Measurements from ENCODE around the gene IQSEC1. TPM values are rescaled to one million over a fixed set of nuclear protein-coding genes. Genes with fewer than 3 reads are reported as not detected.

Gene IQSEC1
- total and polyA plus RNA-seq, 9 of the 15 experiments (the other 6 are each of a cell fraction or from before 2014, with no cell fraction given) = 0.56 to 39.0 (median 6.8) TPM

- H3K36me3 ChIP-seq (ENCODE audit: control insufficient read depth, insufficient read depth, low read length) = no peaks in the 10 kb centered on the region
- H4K20me1 ChIP-seq (replicated peaks; ENCODE audit: control insufficient read depth, insufficient read depth, low read length) = peaks cover 25% of the 10 kb centered on the region
- POLR2A ChIA-PET = interaction anchor here (0.6 kb wide), 1 partner anchor 37 kb away, joined by 3 read pairs; no protein-coding TSS in a partner anchor
- BruUV-seq (replicated peaks) = no TSS peak
- in situ Hi-C loops (cut with MboI) = no loop called here
- no peak overlapping the region for H3K4me3 ChIP-seq
- no peak overlapping the region for H2AFZ ChIP-seq (ENCODE audit: low read depth, low read length)
- H3K4me2 ChIP-seq (ENCODE audit: insufficient read depth, low read length) = no peak overlapping the region
- DNase-seq (ENCODE audit: extremely low read depth in 1 of 4, low spot score in 3 of 4) (no peak), FAIRE-seq (no peak), ATAC-seq (peak; percentile 51; the same call in 2 of the 3 replicates)
- no peaks in the 10 kb centered on the region for H3K9me1 ChIP-seq (ENCODE audit: control insufficient read depth, insufficient read depth, low read length)
- peaks cover 0 to 2% of the 10 kb centered on the region in 2 experiments; a peak in 1 of 5 replicates for H3K4me1 ChIP-seq (replicated peaks in 1 of 2; ENCODE audit: control insufficient read depth in 2 of 2, insufficient read depth in 2 of 2, low read length in 2 of 2)
- under 1% methylated on average over 14 of the region's 14 CpGs for WGBS (ENCODE audit: insufficient coverage, low coverage, missing lambda C conversion rate)
- intact Hi-C loops (cut with micrococcal nuclease) = no loop called here
- no peak overlapping the region for H3K9ac ChIP-seq (ENCODE audit: insufficient read depth in 1 of 2, low read depth in 2 of 2, low read length in 2 of 2)
- CTCF ChIA-PET (ENCODE audit: low intra/inter-chr PET ratio) = no interaction called here
- H3K9me3 ChIP-seq (replicated peaks; ENCODE audit: control insufficient read depth, insufficient read depth, low read depth, low read length) = no peaks in the 10 kb centered on the region
- H3K27ac ChIP-seq (ENCODE audit: extremely low read depth, low read depth, low read length) = no peak overlapping the region
- H3K27me3 ChIP-seq (ENCODE audit: control insufficient read depth in 2 of 2, insufficient read depth in 2 of 2, low read length in 2 of 2) = peaks cover 63 to 73% of the 10 kb centered on the region in 2 experiments
- no peaks in the 10 kb centered on the region for H3K79me2 ChIP-seq (ENCODE audit: control insufficient read depth, insufficient read depth, low read length)
- TF ChIP-seq AFF1 (IDR thresholded peaks at IDR 0.05; ENCODE audit: low read depth in 1 of 2, partially characterized antibody in 2 of 2) (no peak), RAD21 (CRISPR knock-in tag; conservative IDR thresholded peaks at IDR 0.05 in 1 of 2, IDR thresholded peaks at IDR 0.05 in 1 of 2) (peak in 1 of 2 experiments; percentile 24; a peak in 1 of 4 replicates), DMBX1 (CRISPR knock-in tag; IDR thresholded peaks at IDR 0.05; ENCODE audit: borderline replicate concordance) (no peak), ZBTB26 (CRISPR knock-in tag; IDR thresholded peaks at IDR 0.05) (no peak), SUPT5H (IDR thresholded peaks at IDR 0.05) (no peak), CTCF (IDR thresholded peaks at IDR 0.05 in 2 of 3, conservative IDR thresholded peaks at IDR 0.05 in 1 of 3; ENCODE audit: insufficient read depth in 2 of 3, low read depth in 1 of 3, low read length in 3 of 3) (0 out of 6 replicates have a peak, but pooled peaks of 2 of the 3 experiments have one; percentile 14 to 20), MYC (IDR thresholded peaks at IDR 0.05; ENCODE audit: low read depth, low read length) (no peak), MYC (CRISPR knock-in tag; IDR thresholded peaks at IDR 0.05; ENCODE audit: borderline replicate concordance, low read depth) (no peak)
Observed at GRCh38 chr3:13121553-13122001, 48.3 kb upstream of the IQSEC1 start.
